Smooth muscle cell (in vitro differentiated cells): Measurements from ENCODE around the gene MAVS. TPM values are rescaled to one million over a fixed set of nuclear protein-coding genes. Genes with fewer than 3 reads are reported as not detected.

ENCODE experiments used
- DNase-seq: peaks from one replicate; lab custom pipeline; 2025; ENCODE audit not compliant: unreplicated experiment; lab: John Stamatoyannopoulos, UW
- H2AFZ ChIP-seq: fragments of 200-600 bp; sonication (generic); 2 replicates; pipeline ENCODE4 v1.6.0; 2016; ENCODE audit warnings: antibody characterized with exemption, low read depth, mild to moderate bottlenecking
- H3F3A ChIP-seq: fragments of 200-600 bp; sonication (generic); 2 replicates; pipeline ENCODE4 v1.6.0; 2017; ENCODE audit warnings: antibody characterized with exemption, low read depth
- H3K27ac ChIP-seq: fragments of 200-600 bp; sonication (generic); 2 replicates; pipeline ENCODE4 v1.5.1; 2016; ENCODE audit warnings: low read depth, mild to moderate bottlenecking
- H3K27me3 ChIP-seq: fragments of 200-600 bp; sonication (generic); 2 replicates; pipeline ENCODE4 v1.6.1; 2016; ENCODE audit warnings: low read depth, mild to moderate bottlenecking
- H3K36me3 ChIP-seq: fragments of 200-600 bp; sonication (generic); 2 replicates; pipeline ENCODE4 v1.5.1; 2016; ENCODE audit warnings: low read depth
- H3K4me1 ChIP-seq: fragments of 200-600 bp; sonication (generic); 2 replicates; pipeline ENCODE4 v1.5.1; 2016; ENCODE audit warnings: low read depth
- H3K4me2 ChIP-seq: fragments of 200-600 bp; sonication (generic); 2 replicates; pipeline ENCODE4 v1.6.0; 2016; ENCODE audit warnings: mild to moderate bottlenecking
- H3K4me3 ChIP-seq: fragments of 200-600 bp; sonication (generic); 2 replicates; pipeline ENCODE4 v1.5.1; 2016; ENCODE audit warnings: mild to moderate bottlenecking
- H3K79me2 ChIP-seq: fragments of 200-600 bp; sonication (generic); 2 replicates; pipeline ENCODE4 v1.6.0; 2016; ENCODE audit warnings: low read depth, mild to moderate bottlenecking
- H3K9ac ChIP-seq: fragments of 200-600 bp; sonication (generic); 2 replicates; pipeline ENCODE4 v1.6.0; 2016; ENCODE audit warnings: low read depth
- H3K9me3 ChIP-seq: fragments of 200-600 bp; sonication (generic); replicated peaks from 2 replicates; pipeline ENCODE4 v1.5.1; 2016; ENCODE audit warnings: low read depth
- H4K20me1 ChIP-seq: fragments of 200-600 bp; sonication (generic); 2 replicates; pipeline ENCODE4 v1.6.0; 2016; ENCODE audit warnings: low read depth
- CTCF ChIP-seq: fragments of 200-600 bp; sonication (generic); IDR thresholded peaks from 2 replicates; pipeline ENCODE4 v1.5.1; 2017; ENCODE audit warnings: borderline replicate concordance, mild to moderate bottlenecking, antibody characterized with exemption; ENCODE audit not compliant: insufficient read depth, poor library complexity, severe bottlenecking
- WGBS: methylation state at CpG from one replicate; pipeline ENCODE4 v1.1.7; 2016; ENCODE audit warnings: low lambda C conversion rate; 5-methylcytosine and 5-hydroxymethylcytosine counted together
- polyA plus RNA-seq: library from polyadenylated mRNA; unstranded; fragments of >200 nt; fragmentation: Nextera tagmentation; extraction: Ambion mirVana; gene quantifications from 2 replicates; pipeline ENCODE4 v1.2.1, GENCODE V29; 2016
- total RNA-seq: library from RNA; depleted of rRNA; stranded (reverse); fragments of >200 nt; gene quantifications from 2 replicates; pipeline ENCODE4 v1.2.3, GENCODE V29; 2014

Gene MAVS
- total and polyA plus RNA-seq, 2 experiments from 2014 or later = 7.8 to 12.5 TPM

DNA sequence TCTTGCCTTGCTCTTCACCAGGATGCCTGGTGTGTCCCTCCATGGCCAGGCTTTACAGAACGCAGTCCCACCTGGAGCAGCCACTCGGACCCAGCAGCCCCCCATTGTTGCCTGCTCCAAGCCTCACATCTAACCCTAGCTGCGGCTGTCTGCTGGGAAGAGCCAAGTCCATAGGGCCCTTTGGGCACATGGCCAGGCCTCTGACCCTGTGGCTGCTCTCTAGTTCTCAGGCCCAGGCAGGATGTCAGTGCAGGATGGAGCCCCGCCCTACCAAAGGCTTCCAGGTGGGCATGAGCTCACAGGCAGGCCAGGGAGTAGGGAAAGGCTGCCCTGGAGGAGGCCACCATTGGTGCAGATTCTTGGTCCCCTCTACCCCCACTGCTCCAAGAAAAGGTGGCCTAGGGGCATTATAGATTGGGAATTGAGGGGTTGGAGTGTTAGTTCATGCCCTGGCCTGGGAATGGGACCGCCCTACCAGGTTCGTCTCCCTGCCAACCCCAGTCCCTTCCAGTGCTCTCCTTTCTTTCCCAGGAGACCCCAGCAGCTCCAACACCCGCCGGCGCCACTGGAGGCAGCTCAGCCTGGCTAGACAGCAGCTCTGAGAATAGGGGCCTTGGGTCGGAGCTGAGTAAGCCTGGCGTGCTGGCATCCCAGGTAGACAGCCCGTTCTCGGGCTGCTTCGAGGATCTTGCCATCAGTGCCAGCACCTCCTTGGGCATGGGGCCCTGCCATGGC lies 18.7 kb downstream of the MAVS start:
- Histone ChIP-seq H3K36me3 (peaks cover 9% of the 10 kb centered on the region), H3K4me3 (no peak overlapping the region), H4K20me1 (peaks cover 12% of the 10 kb centered on the region), H3K27me3 (no peaks in the 10 kb centered on the region), H3K4me1 (no peaks in the 10 kb centered on the region), H3K27ac (no peak overlapping the region), H3F3A (no peaks in the 10 kb centered on the region), H3K9ac (no peak overlapping the region), H3K9me3 (no peaks in the 10 kb centered on the region), H3K4me2 (no peak overlapping the region), H2AFZ (no peak overlapping the region), H3K79me2 (no peaks in the 10 kb centered on the region)
- no peak for DNase-seq
- WGBS = 97% methylated on average over 14 of the region's 14 CpGs
- no peak for TF ChIP-seq CTCF

DNA sequence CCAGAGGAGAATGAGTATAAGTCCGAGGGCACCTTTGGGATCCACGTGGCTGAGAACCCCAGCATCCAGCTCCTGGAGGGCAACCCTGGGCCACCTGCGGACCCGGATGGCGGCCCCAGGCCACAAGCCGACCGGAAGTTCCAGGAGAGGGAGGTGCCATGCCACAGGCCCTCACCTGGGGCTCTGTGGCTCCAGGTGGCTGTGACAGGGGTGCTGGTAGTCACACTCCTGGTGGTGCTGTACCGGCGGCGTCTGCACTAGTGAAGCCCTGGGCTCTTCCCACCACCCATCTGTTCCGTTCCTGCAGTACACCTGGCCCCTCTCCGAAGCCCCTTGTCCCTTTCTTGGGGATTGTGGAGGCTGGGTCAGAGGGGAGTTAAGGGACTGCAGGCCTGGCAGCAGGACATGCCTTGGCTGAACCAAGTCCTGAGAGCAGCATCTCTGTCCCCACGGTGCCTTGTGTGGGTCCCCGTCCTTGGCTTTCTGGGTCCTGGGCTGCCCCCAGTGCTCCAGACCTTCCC lies 19.3 kb downstream of the MAVS start:
- DNase-seq = no peak
- Histone ChIP-seq H3K4me2 (no peak overlapping the region), H3K4me1 (no peaks in the 10 kb centered on the region), H3K4me3 (no peak overlapping the region), H3K36me3 (peaks cover 9% of the 10 kb centered on the region), H3K9me3 (no peaks in the 10 kb centered on the region), H3K27ac (no peak overlapping the region), H3F3A (no peaks in the 10 kb centered on the region), H2AFZ (no peak overlapping the region), H4K20me1 (peaks cover 12% of the 10 kb centered on the region), H3K9ac (no peak overlapping the region), H3K79me2 (no peaks in the 10 kb centered on the region), H3K27me3 (no peaks in the 10 kb centered on the region)
- WGBS = 99% methylated on average over 14 of the region's 14 CpGs
- TF ChIP-seq CTCF = no peak

GRCh38 chr20:3866464-3866863 lies 19.8 kb downstream of the MAVS start:
- no peak overlapping the region for H3K4me2 ChIP-seq
- DNase-seq = no peak
- H3K36me3 ChIP-seq = peaks cover 9% of the 10 kb centered on the region
- WGBS = 74% methylated on average over 3 of the region's 3 CpGs
- H3K27me3 ChIP-seq = no peaks in the 10 kb centered on the region
- TF ChIP-seq CTCF = no peak
- H3F3A ChIP-seq = no peaks in the 10 kb centered on the region
- H3K4me1 ChIP-seq = no peaks in the 10 kb centered on the region
- H4K20me1 ChIP-seq = peaks cover 12% of the 10 kb centered on the region
- no peaks in the 10 kb centered on the region for H3K9me3 ChIP-seq
- H3K9ac ChIP-seq = no peak overlapping the region
- H2AFZ ChIP-seq = no peak overlapping the region
- no peaks in the 10 kb centered on the region for H3K79me2 ChIP-seq
- H3K27ac ChIP-seq = no peak overlapping the region
- no peak overlapping the region for H3K4me3 ChIP-seq

- Histone ChIP-seq H2AFZ (no peak overlapping the region), H3K27ac (no peak overlapping the region), H3K4me1 (no peaks in the 10 kb centered on the region), H3K36me3 (no peaks in the 10 kb centered on the region), H3F3A (no peaks in the 10 kb centered on the region), H3K9ac (no peak overlapping the region), H3K9me3 (no peaks in the 10 kb centered on the region), H3K4me3 (no peak overlapping the region), H4K20me1 (peaks cover 15% of the 10 kb centered on the region), H3K4me2 (no peak overlapping the region), H3K27me3 (no peaks in the 10 kb centered on the region), H3K79me2 (no peaks in the 10 kb centered on the region)
- TF ChIP-seq CTCF = no peak
- no peak for DNase-seq
- 97% methylated on average over 2 of the region's 2 CpGs for WGBS
Measured at GRCh38 chr20:3867802-3868201, 21.2 kb downstream of the MAVS start.
